Trophoblast cell (in vitro differentiated cells and primary cell): ENCODE results near the gene PABPN1.

Experiments used
- DNase-seq, 2 donors: peaks; one replicate each; pipeline ENCODE4 v3.0.0-alpha.2; 2016
- H2AFZ ChIP-seq: 2 replicates; pipeline ENCODE4 v1.6.1; 2013; ENCODE audit warnings: low read length, moderate library complexity, mild to moderate bottlenecking; ENCODE audit not compliant: insufficient read depth, poor library complexity
- H2AK5ac ChIP-seq: 2 replicates; pipeline ENCODE4 v1.6.1; 2013; ENCODE audit warnings: mild to moderate bottlenecking, low read length
- H2BK120ac ChIP-seq: 2 replicates; pipeline ENCODE4 v1.6.1; 2013; ENCODE audit warnings: low read length, mild to moderate bottlenecking, moderate library complexity; ENCODE audit not compliant: insufficient read depth, poor library complexity
- H2BK12ac ChIP-seq: 2 replicates; pipeline ENCODE4 v1.6.1; 2013; ENCODE audit warnings: mild to moderate bottlenecking, low read length, moderate library complexity
- H2BK5ac ChIP-seq: 2 replicates; pipeline ENCODE4 v1.6.1; 2013; ENCODE audit warnings: low read length, low read depth, moderate library complexity, mild to moderate bottlenecking; ENCODE audit not compliant: poor library complexity
- H3K14ac ChIP-seq: 2 replicates; pipeline ENCODE4 v1.6.1; 2013; ENCODE audit warnings: mild to moderate bottlenecking, low read length
- H3K18ac ChIP-seq: 2 replicates; pipeline ENCODE4 v1.6.1; 2013; ENCODE audit warnings: mild to moderate bottlenecking, low read length
- H3K23ac ChIP-seq: 2 replicates; pipeline ENCODE4 v1.6.1; 2013; ENCODE audit warnings: low read length
- H3K27ac ChIP-seq: 2 replicates; pipeline ENCODE4 v1.5.1; 2013; ENCODE audit warnings: low read depth, mild to moderate bottlenecking, inconsistent platforms, low read length, moderate library complexity
- H3K27me3 ChIP-seq: 2 replicates; pipeline ENCODE4 v1.6.1; 2013; ENCODE audit warnings: inconsistent platforms, mild to moderate bottlenecking, low read length, moderate library complexity; ENCODE audit not compliant: insufficient read depth
- H3K36me3 ChIP-seq, 2 experiments: 1 replicate in 1 of 2; 2 replicates in 1 of 2; pipeline ENCODE4 v1.6.1; 2013; ENCODE audit warnings: low read length in 2 of 2, mild to moderate bottlenecking in 2 of 2, moderate library complexity in 1 of 2; ENCODE audit not compliant: insufficient read depth in 2 of 2, control insufficient read depth in 1 of 2
- H3K4ac ChIP-seq: 2 replicates; pipeline ENCODE4 v1.6.1; 2013; ENCODE audit warnings: low read depth, mild to moderate bottlenecking, low read length, moderate library complexity
- H3K4me1 ChIP-seq, 2 experiments: 1 replicate in 1 of 2; 2 replicates in 1 of 2; pipeline ENCODE4 v1.6.1; 2013; ENCODE audit warnings: low read length in 2 of 2, mild to moderate bottlenecking in 2 of 2, moderate library complexity in 1 of 2; ENCODE audit not compliant: insufficient read depth in 2 of 2, control insufficient read depth in 1 of 2
- H3K4me2 ChIP-seq: 2 replicates; pipeline ENCODE4 v1.6.1; 2013; ENCODE audit warnings: inconsistent platforms, mild to moderate bottlenecking, low read length, moderate library complexity
- H3K4me3 ChIP-seq: 2 replicates; pipeline ENCODE4 v1.5.1; 2013; ENCODE audit warnings: mild to moderate bottlenecking, low read depth, low read length, inconsistent platforms
- H3K79me1 ChIP-seq: one replicate; pipeline ENCODE4 v1.6.1; 2013; ENCODE audit warnings: low read length
- H3K79me2 ChIP-seq: 2 replicates; pipeline ENCODE4 v1.6.1; 2013; ENCODE audit warnings: low read length, mild to moderate bottlenecking; ENCODE audit not compliant: control insufficient read depth, insufficient read depth, poor library complexity
- H3K9ac ChIP-seq: 2 replicates; pipeline ENCODE4 v1.6.1; 2013; ENCODE audit warnings: mild to moderate bottlenecking, low read length
- H3K9me3 ChIP-seq: 2 replicates; pipeline ENCODE4 v1.6.1; 2013; ENCODE audit warnings: low read depth, mild to moderate bottlenecking, control low read depth, inconsistent platforms, low read length; ENCODE audit not compliant: insufficient read depth
- H4K12ac ChIP-seq: 2 replicates; pipeline ENCODE4 v1.6.1; 2013; ENCODE audit warnings: low read depth, mild to moderate bottlenecking, low read length, moderate library complexity
- H4K8ac ChIP-seq: 2 replicates; pipeline ENCODE4 v1.6.1; 2013; ENCODE audit warnings: low read depth, mild to moderate bottlenecking, low read length, moderate library complexity
- H4K91ac ChIP-seq: one replicate; pipeline ENCODE4 v1.6.1; 2013; ENCODE audit warnings: low read depth, mild to moderate bottlenecking, low read length, moderate library complexity
- WGBS: extraction: QIAGEN DNeasy Blood & Tissue Kit; methylation state at CpG from one replicate; pipeline ENCODE4 v1.1.7; 2013; ENCODE audit warnings: missing lambda C conversion rate; ENCODE audit not compliant: insufficient read length, insufficient coverage; ENCODE audit errors: extremely low coverage; 5-methylcytosine and 5-hydroxymethylcytosine counted together

The PABPN1 gene

GRCh38 chr14:23372509-23372908, 51.3 kb downstream of the PABPN1 start, which contains the start of gene IL25:
Gene IL25 (plus strand): TSS chr14:23372809.
- no peak within 1 kb of the TSS for H3K9ac ChIP-seq
- H3K14ac ChIP-seq, result no peak within 1 kb of the TSS
- H3K79me2 ChIP-seq, result no peaks in the 10 kb centered on the region
- H3K27ac ChIP-seq, result no peak within 1 kb of the TSS
- no peak within 1 kb of the TSS for H3K4me2 ChIP-seq
- H3K4ac ChIP-seq, result no peak within 1 kb of the TSS
- no peaks in the 10 kb centered on the region for H3K36me3 ChIP-seq
- no peak within 1 kb of the TSS for H4K91ac ChIP-seq
- no peak within 1 kb of the TSS for H3K23ac ChIP-seq
- H3K79me1 ChIP-seq, result no peaks in the 10 kb centered on the region
- H3K18ac ChIP-seq, result no peak within 1 kb of the TSS
- no peak for DNase-seq
- no peak within 1 kb of the TSS for H2BK120ac ChIP-seq
- H3K4me1 ChIP-seq, result no peaks in the 10 kb centered on the region
- no peak within 1 kb of the TSS for H2BK5ac ChIP-seq
- H3K9me3 ChIP-seq, result peaks cover 2% of the 10 kb centered on the region
- WGBS, result no CpG with 5 or more reads among the region's 2 CpGs
- no peak within 1 kb of the TSS for H2BK12ac ChIP-seq
- H3K4me3 ChIP-seq, result no peak within 1 kb of the TSS
- no peaks in the 10 kb centered on the region for H3K27me3 ChIP-seq
- no peak within 1 kb of the TSS for H4K12ac ChIP-seq
- no peak within 1 kb of the TSS for H2AK5ac ChIP-seq
- H2AFZ ChIP-seq, result no peak within 1 kb of the TSS
- no peak within 1 kb of the TSS for H4K8ac ChIP-seq

GRCh38 chr14:23373041-23373440, 51.8 kb downstream of the PABPN1 start:
- Histone ChIP-seq H3K4me3 (no peak overlapping the region), H4K12ac (no peak overlapping the region), H3K36me3 (no peaks in the 10 kb centered on the region), H3K27me3 (no peaks in the 10 kb centered on the region), H3K14ac (no peak overlapping the region), H3K4ac (no peak overlapping the region), H3K79me2 (no peaks in the 10 kb centered on the region), H2BK12ac (no peak overlapping the region), H3K4me1 (no peaks in the 10 kb centered on the region), H3K79me1 (no peaks in the 10 kb centered on the region), H3K9ac (no peak overlapping the region), H2BK5ac (no peak overlapping the region), H2AFZ (no peak overlapping the region), H2BK120ac (no peak overlapping the region), H3K4me2 (no peak overlapping the region), H4K91ac (no peak overlapping the region), H3K9me3 (peaks cover 2% of the 10 kb centered on the region), H2AK5ac (no peak overlapping the region), H4K8ac (no peak overlapping the region), H3K18ac (no peak overlapping the region), H3K23ac (no peak overlapping the region), H3K27ac (no peak overlapping the region)
- DNase-seq, result no peak
- WGBS, result no CpG with 5 or more reads among the region's 3 CpGs
